ENCODE measurements around the gene PTGS2.

The PTGS2 gene

GRCh38 chr1:186708694-186709097 is 28.5 kb upstream of the PTGS2 start:
- no CpG with 5 or more reads among the region's 2 CpGs for WGBS (ENCODE audit: extremely low coverage, insufficient coverage, low lambda C conversion rate)
- Histone ChIP-seq H3K27ac (ENCODE audit: low read depth, low read length) (no peak overlapping the region), H3K79me1 (ENCODE audit: low read length) (no peaks in the 10 kb centered on the region), H3K4ac (ENCODE audit: low read depth, low read length) (no peak overlapping the region), H3K27me3 (ENCODE audit: insufficient read depth, low read length, poor library complexity) (no peaks in the 10 kb centered on the region), H2AK5ac (ENCODE audit: low read length) (no peak overlapping the region), H3K23ac (ENCODE audit: low read length) (no peak overlapping the region), H3K9ac (ENCODE audit: low read length) (no peak overlapping the region), H3K4me2 (ENCODE audit: low read length) (no peak overlapping the region), H3K56ac (ENCODE audit: low read length) (no peak overlapping the region), H3K18ac (ENCODE audit: low read length) (no peak overlapping the region), H3K4me1 (ENCODE audit: control insufficient read depth, low read depth, low read length) (no peaks in the 10 kb centered on the region), H2BK5ac (ENCODE audit: low read length) (no peak overlapping the region), H2BK120ac (ENCODE audit: low read depth, low read length) (no peak overlapping the region), H2BK15ac (replicated peaks; ENCODE audit: low read depth) (no peak overlapping the region), H4K8ac (ENCODE audit: low read depth, low read length) (no peak overlapping the region), H3K4me3 (ENCODE audit: low read length) (no peak overlapping the region), H3K79me2 (ENCODE audit: control insufficient read depth, insufficient read depth, low read length) (no peaks in the 10 kb centered on the region), H4K5ac (ENCODE audit: low read length) (no peak overlapping the region), H3K36me3 (ENCODE audit: control insufficient read depth, insufficient read depth, low read length) (no peaks in the 10 kb centered on the region)
- no peak for DNase-seq

DNA sequence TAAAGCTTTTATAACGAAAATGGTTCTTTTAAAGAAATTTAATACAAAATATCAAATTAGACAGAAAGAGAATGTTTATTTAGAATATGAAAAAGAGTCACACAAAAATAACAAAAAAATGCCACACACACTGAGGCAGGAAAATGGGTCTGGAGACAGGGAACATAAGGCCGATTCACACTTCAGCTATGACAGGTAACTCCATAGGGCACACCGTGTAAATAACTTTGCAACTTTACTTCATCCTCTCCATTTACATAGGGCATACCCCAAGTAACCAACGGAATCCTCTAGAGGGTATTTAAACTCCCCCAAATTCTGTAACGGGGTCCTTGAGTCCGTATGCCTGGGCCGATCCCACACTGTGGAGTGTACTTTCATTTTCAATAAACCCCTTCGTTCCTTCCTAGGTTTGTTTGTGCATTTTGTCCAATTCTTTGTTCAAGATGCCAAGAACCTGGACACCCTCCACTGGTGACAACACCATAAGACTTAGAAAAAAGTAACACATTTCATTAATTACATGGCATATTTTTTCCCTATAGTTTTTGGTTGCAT is 23.1 kb upstream of the PTGS2 start:
- Histone ChIP-seq H3K27ac (ENCODE audit: low read depth, low read length) (no peak overlapping the region), H2AK5ac (ENCODE audit: low read length) (no peak overlapping the region), H3K27me3 (ENCODE audit: insufficient read depth, low read length, poor library complexity) (no peaks in the 10 kb centered on the region), H3K18ac (ENCODE audit: low read length) (no peak overlapping the region), H4K8ac (ENCODE audit: low read depth, low read length) (no peak overlapping the region), H3K79me2 (ENCODE audit: control insufficient read depth, insufficient read depth, low read length) (no peaks in the 10 kb centered on the region), H3K4me2 (ENCODE audit: low read length) (no peak overlapping the region), H3K4me1 (ENCODE audit: control insufficient read depth, low read depth, low read length) (no peaks in the 10 kb centered on the region), H3K79me1 (ENCODE audit: low read length) (no peaks in the 10 kb centered on the region), H3K4me3 (ENCODE audit: low read length) (no peak overlapping the region), H3K36me3 (ENCODE audit: control insufficient read depth, insufficient read depth, low read length) (no peaks in the 10 kb centered on the region), H2BK5ac (ENCODE audit: low read length) (no peak overlapping the region), H3K23ac (ENCODE audit: low read length) (no peak overlapping the region), H4K5ac (ENCODE audit: low read length) (no peak overlapping the region), H2BK120ac (ENCODE audit: low read depth, low read length) (no peak overlapping the region), H3K4ac (ENCODE audit: low read depth, low read length) (no peak overlapping the region), H3K56ac (ENCODE audit: low read length) (no peak overlapping the region), H2BK15ac (replicated peaks; ENCODE audit: low read depth) (no peak overlapping the region), H3K9ac (ENCODE audit: low read length) (no peak overlapping the region)
- no CpG with 5 or more reads among the region's 8 CpGs for WGBS (ENCODE audit: extremely low coverage, insufficient coverage, low lambda C conversion rate)
- no peak for DNase-seq

- 100% methylated on average over 1 of the region's 2 CpGs for WGBS (ENCODE audit: extremely low coverage, insufficient coverage, low lambda C conversion rate)
- Histone ChIP-seq H3K4me1 (ENCODE audit: control insufficient read depth, low read depth, low read length) (no peaks in the 10 kb centered on the region), H3K79me1 (ENCODE audit: low read length) (no peaks in the 10 kb centered on the region), H2BK5ac (ENCODE audit: low read length) (no peak overlapping the region), H2BK120ac (ENCODE audit: low read depth, low read length) (no peak overlapping the region), H2AK5ac (ENCODE audit: low read length) (no peak overlapping the region), H2BK15ac (replicated peaks; ENCODE audit: low read depth) (no peak overlapping the region), H3K23ac (ENCODE audit: low read length) (no peak overlapping the region), H3K56ac (ENCODE audit: low read length) (no peak overlapping the region), H3K9ac (ENCODE audit: low read length) (no peak overlapping the region), H3K4me3 (ENCODE audit: low read length) (no peak overlapping the region), H3K4ac (ENCODE audit: low read depth, low read length) (no peak overlapping the region), H4K8ac (ENCODE audit: low read depth, low read length) (no peak overlapping the region), H3K79me2 (ENCODE audit: control insufficient read depth, insufficient read depth, low read length) (no peaks in the 10 kb centered on the region), H3K27ac (ENCODE audit: low read depth, low read length) (no peak overlapping the region), H3K4me2 (ENCODE audit: low read length) (no peak overlapping the region), H4K5ac (ENCODE audit: low read length) (no peak overlapping the region), H3K36me3 (ENCODE audit: control insufficient read depth, insufficient read depth, low read length) (no peaks in the 10 kb centered on the region), H3K18ac (ENCODE audit: low read length) (no peak overlapping the region), H3K27me3 (ENCODE audit: insufficient read depth, low read length, poor library complexity) (no peaks in the 10 kb centered on the region)
- DNase-seq, result no peak
These were observed 20.5 kb upstream of the PTGS2 start for GRCh38 chr1:186700722-186701121.

DNA sequence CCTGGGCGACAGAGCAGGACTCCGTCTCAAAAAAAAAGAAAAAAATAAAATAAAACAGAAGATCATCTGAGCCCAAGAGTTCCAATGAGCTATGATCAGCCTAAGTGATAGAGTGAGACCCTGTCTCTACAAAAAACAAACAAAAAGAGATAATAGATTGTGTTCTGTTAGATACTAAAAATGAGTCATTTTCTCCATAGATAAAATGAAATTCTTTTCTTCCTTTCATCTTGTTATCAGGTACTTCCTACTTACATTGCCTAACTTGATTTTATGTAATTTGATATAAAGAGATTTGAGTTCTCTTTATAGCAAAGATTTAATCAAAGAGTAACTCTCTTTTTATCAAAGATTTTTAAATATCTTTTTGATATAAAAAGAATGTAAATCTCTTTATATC is 19.3 kb upstream of the PTGS2 start:
- no peak for DNase-seq
- Histone ChIP-seq H3K23ac (ENCODE audit: low read length) (no peak overlapping the region), H3K36me3 (ENCODE audit: control insufficient read depth, insufficient read depth, low read length) (no peaks in the 10 kb centered on the region), H3K4me2 (ENCODE audit: low read length) (no peak overlapping the region), H3K9ac (ENCODE audit: low read length) (no peak overlapping the region), H2BK15ac (replicated peaks; ENCODE audit: low read depth) (no peak overlapping the region), H4K5ac (ENCODE audit: low read length) (no peak overlapping the region), H3K27me3 (ENCODE audit: insufficient read depth, low read length, poor library complexity) (no peaks in the 10 kb centered on the region), H3K56ac (ENCODE audit: low read length) (no peak overlapping the region), H2AK5ac (ENCODE audit: low read length) (no peak overlapping the region), H3K4me3 (ENCODE audit: low read length) (no peak overlapping the region), H3K4ac (ENCODE audit: low read depth, low read length) (no peak overlapping the region), H3K4me1 (ENCODE audit: control insufficient read depth, low read depth, low read length) (no peaks in the 10 kb centered on the region), H3K18ac (ENCODE audit: low read length) (no peak overlapping the region), H3K79me1 (ENCODE audit: low read length) (no peaks in the 10 kb centered on the region), H3K79me2 (ENCODE audit: control insufficient read depth, insufficient read depth, low read length) (no peaks in the 10 kb centered on the region), H3K27ac (ENCODE audit: low read depth, low read length) (no peak overlapping the region), H2BK120ac (ENCODE audit: low read depth, low read length) (no peak overlapping the region), H2BK5ac (ENCODE audit: low read length) (no peak overlapping the region), H4K8ac (ENCODE audit: low read depth, low read length) (no peak overlapping the region)
- WGBS (ENCODE audit: extremely low coverage, insufficient coverage, low lambda C conversion rate), result no CpG with 5 or more reads among the region's 2 CpGs

- Histone ChIP-seq H3K36me3 (ENCODE audit: control insufficient read depth, insufficient read depth, low read length) (no peaks in the 10 kb centered on the region), H2BK120ac (ENCODE audit: low read depth, low read length) (no peak overlapping the region), H3K27ac (ENCODE audit: low read depth, low read length) (no peak overlapping the region), H3K4me3 (ENCODE audit: low read length) (no peak overlapping the region), H3K27me3 (ENCODE audit: insufficient read depth, low read length, poor library complexity) (no peaks in the 10 kb centered on the region), H2BK15ac (replicated peaks; ENCODE audit: low read depth) (no peak overlapping the region), H4K8ac (ENCODE audit: low read depth, low read length) (no peak overlapping the region), H3K4me2 (ENCODE audit: low read length) (no peak overlapping the region), H3K9ac (ENCODE audit: low read length) (no peak overlapping the region), H2BK5ac (ENCODE audit: low read length) (no peak overlapping the region), H3K79me2 (ENCODE audit: control insufficient read depth, insufficient read depth, low read length) (no peaks in the 10 kb centered on the region), H4K5ac (ENCODE audit: low read length) (no peak overlapping the region), H3K4ac (ENCODE audit: low read depth, low read length) (no peak overlapping the region), H3K23ac (ENCODE audit: low read length) (no peak overlapping the region), H3K18ac (ENCODE audit: low read length) (no peak overlapping the region), H2AK5ac (ENCODE audit: low read length) (no peak overlapping the region), H3K56ac (ENCODE audit: low read length) (no peak overlapping the region), H3K79me1 (ENCODE audit: low read length) (no peaks in the 10 kb centered on the region), H3K4me1 (ENCODE audit: control insufficient read depth, low read depth, low read length) (no peaks in the 10 kb centered on the region)
- DNase-seq, result no peak
- WGBS (ENCODE audit: extremely low coverage, insufficient coverage, low lambda C conversion rate), result no CpG with 5 or more reads among the region's 3 CpGs
These were observed 9.7 kb upstream of the PTGS2 start for GRCh38 chr1:186689907-186690306.

GRCh38 chr1:186689376-186689775 is 9.2 kb upstream of the PTGS2 start:
- no peak overlapping the region for H3K4me2 ChIP-seq (ENCODE audit: low read length)
- H2BK5ac ChIP-seq (ENCODE audit: low read length), result no peak overlapping the region
- H3K23ac ChIP-seq (ENCODE audit: low read length), result no peak overlapping the region
- H3K27me3 ChIP-seq (ENCODE audit: insufficient read depth, low read length, poor library complexity), result no peaks in the 10 kb centered on the region
- H4K5ac ChIP-seq (ENCODE audit: low read length), result no peak overlapping the region
- H3K4me1 ChIP-seq (ENCODE audit: control insufficient read depth, low read depth, low read length), result no peaks in the 10 kb centered on the region
- no peak overlapping the region for H4K8ac ChIP-seq (ENCODE audit: low read depth, low read length)
- DNase-seq, result no peak
- H3K18ac ChIP-seq (ENCODE audit: low read length), result no peak overlapping the region
- no peaks in the 10 kb centered on the region for H3K79me1 ChIP-seq (ENCODE audit: low read length)
- no peak overlapping the region for H2BK120ac ChIP-seq (ENCODE audit: low read depth, low read length)
- WGBS (ENCODE audit: extremely low coverage, insufficient coverage, low lambda C conversion rate), result no CpG with 5 or more reads among the region's 1 CpG
- H3K4ac ChIP-seq (ENCODE audit: low read depth, low read length), result no peak overlapping the region
- no peak overlapping the region for H2BK15ac ChIP-seq (replicated peaks; ENCODE audit: low read depth)
- H3K27ac ChIP-seq (ENCODE audit: low read depth, low read length), result no peak overlapping the region
- no peak overlapping the region for H3K56ac ChIP-seq (ENCODE audit: low read length)
- no peak overlapping the region for H2AK5ac ChIP-seq (ENCODE audit: low read length)
- H3K36me3 ChIP-seq (ENCODE audit: control insufficient read depth, insufficient read depth, low read length), result no peaks in the 10 kb centered on the region
- H3K4me3 ChIP-seq (ENCODE audit: low read length), result no peak overlapping the region
- no peaks in the 10 kb centered on the region for H3K79me2 ChIP-seq (ENCODE audit: control insufficient read depth, insufficient read depth, low read length)
- H3K9ac ChIP-seq (ENCODE audit: low read length), result no peak overlapping the region

Measured in mesendoderm (in vitro differentiated cells).